HG03060 (cell line): ENCODE measurements around the gene FNDC3B.
"Not testable (repeated sequence)": the region's sequence is repeated elsewhere in the genome, so short reads cannot be mapped to it uniquely, and the experiment has no call there.

ENCODE experiments used
- ATAC-seq: cut with Tn5 transposase; IDR thresholded peaks from one replicate; pipeline ENCODE4 v1.9.1; 2021; ENCODE audit warnings: low read depth, moderate number of reproducible peaks; ENCODE audit not compliant: unreplicated experiment

FNDC3B gene

GRCh38 chr3:172030181-172030580 lies 9.2 kb upstream of the FNDC3B start:
- ATAC-seq, result no peak

- ATAC-seq, result no peak
These were observed 7.4 kb upstream of the FNDC3B start for GRCh38 chr3:172031996-172032395.

GRCh38 chr3:172033396-172033795 lies 6.0 kb upstream of the FNDC3B start:
- ATAC-seq, result no peak

- no peak for ATAC-seq
These were observed 4.3 kb upstream of the FNDC3B start for GRCh38 chr3:172034786-172035685.

- ATAC-seq, result no peak
These were observed 2.7 kb upstream of the FNDC3B start for GRCh38 chr3:172036541-172037215.

GRCh38 chr3:172038798-172039435 lies 461 bp upstream of the FNDC3B start:
- no peak for ATAC-seq

GRCh38 chr3:172040078-172040980 lies 951 bp downstream of the FNDC3B start:
- no peak for ATAC-seq

GRCh38 chr3:172040981-172041963 lies 1.9 kb downstream of the FNDC3B start:
- no peak for ATAC-seq

- no peak for ATAC-seq
These were observed 2.8 kb downstream of the FNDC3B start for GRCh38 chr3:172042136-172042662.

GRCh38 chr3:172042663-172043179 lies 3.3 kb downstream of the FNDC3B start:
- not testable (repeated sequence) for ATAC-seq

GRCh38 chr3:172043233-172043632 lies 3.9 kb downstream of the FNDC3B start:
- ATAC-seq, result no peak

- no peak for ATAC-seq
These were observed 4.4 kb downstream of the FNDC3B start for GRCh38 chr3:172043766-172044165.

GRCh38 chr3:172044833-172045585 lies 5.6 kb downstream of the FNDC3B start:
- ATAC-seq, result no peak

- ATAC-seq, result no peak
These were observed 7.0 kb downstream of the FNDC3B start for GRCh38 chr3:172046268-172046915.

GRCh38 chr3:172047567-172048115 lies 8.3 kb downstream of the FNDC3B start:
- no peak for ATAC-seq

GRCh38 chr3:172048599-172048998 lies 9.2 kb downstream of the FNDC3B start:
- no peak for ATAC-seq

- no peak for ATAC-seq
These were observed 12.1 kb downstream of the FNDC3B start for GRCh38 chr3:172051310-172051956.
